NCI-H1092 (cell line): ENCODE results near the gene PSMD13.
A peak's percentile ranks its signal among the peaks of the same experiment; 100 is the strongest.

Source experiments
- DNase-seq: peaks from one replicate; lab custom pipeline; 2025; lab: John Stamatoyannopoulos, UW

The PSMD13 gene

DNA sequence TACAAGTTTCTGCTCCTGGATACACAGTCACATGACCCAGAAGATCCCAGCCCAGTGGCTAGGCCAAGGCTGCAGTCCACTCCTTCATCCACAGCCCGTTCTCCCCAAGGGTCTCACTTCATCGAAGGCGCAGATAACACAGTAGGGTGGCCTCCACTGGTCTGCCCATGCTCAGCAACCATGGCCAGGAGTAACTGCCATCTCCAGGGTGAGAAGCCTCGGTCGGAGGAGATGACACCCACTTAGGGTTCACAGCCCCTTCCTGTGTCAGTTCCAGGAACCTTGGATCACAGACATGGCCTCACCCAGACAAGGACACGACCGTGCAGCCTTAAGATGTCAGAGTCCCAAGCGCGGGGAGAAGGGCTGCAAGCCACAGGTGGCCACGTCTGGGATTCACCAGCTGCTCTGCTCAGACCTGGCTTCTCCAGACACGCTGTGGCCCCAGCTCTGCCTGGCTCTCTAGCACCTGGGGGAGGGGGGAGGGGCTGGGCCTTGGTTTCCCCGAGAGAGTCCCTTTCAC is 32.1 kb upstream of the PSMD13 start:
- no peak for DNase-seq

DNA sequence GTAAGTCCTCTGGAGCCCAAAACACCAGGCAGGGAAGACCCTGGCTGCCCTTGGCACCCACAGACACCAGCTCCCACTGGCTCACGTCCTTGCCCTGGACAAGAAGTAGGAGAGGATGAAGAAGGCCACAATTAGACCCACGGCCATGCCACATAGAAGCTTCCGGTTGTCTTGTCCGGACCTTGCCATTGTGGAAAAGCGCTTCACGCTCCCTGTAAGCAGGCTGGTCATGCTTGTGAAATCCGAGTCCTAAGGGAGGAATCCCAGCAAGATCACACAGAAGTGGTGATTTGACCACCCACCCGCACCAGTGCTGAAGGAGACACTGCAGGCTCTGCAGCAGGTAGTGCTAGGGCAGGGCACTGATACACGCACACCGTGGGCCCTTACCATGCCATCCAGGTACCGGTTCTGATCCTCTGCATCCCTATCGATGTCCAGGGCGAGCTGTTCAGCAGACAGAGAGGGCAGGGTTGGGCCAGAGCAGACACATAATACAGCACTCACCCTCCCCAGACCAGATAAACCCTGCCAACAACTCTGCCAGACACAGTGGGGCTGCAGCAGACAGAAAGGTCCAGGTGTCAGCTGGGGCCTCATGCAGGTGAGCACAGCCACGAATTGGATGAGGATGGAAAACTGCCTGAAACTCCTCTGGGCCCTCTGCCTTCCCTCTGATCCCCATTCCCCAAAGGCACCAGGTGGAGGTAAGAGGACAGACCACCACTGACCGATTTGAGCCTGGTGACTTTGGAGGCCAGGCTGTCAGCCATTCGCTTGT is 31.4 kb upstream of the PSMD13 start:
- DNase-seq: no peak

GRCh38 chr11:206002-206384 is 30.8 kb upstream of the PSMD13 start:
- DNase-seq: no peak

GRCh38 chr11:206526-207207 is 30.1 kb upstream of the PSMD13 start:
- no peak for DNase-seq

DNA sequence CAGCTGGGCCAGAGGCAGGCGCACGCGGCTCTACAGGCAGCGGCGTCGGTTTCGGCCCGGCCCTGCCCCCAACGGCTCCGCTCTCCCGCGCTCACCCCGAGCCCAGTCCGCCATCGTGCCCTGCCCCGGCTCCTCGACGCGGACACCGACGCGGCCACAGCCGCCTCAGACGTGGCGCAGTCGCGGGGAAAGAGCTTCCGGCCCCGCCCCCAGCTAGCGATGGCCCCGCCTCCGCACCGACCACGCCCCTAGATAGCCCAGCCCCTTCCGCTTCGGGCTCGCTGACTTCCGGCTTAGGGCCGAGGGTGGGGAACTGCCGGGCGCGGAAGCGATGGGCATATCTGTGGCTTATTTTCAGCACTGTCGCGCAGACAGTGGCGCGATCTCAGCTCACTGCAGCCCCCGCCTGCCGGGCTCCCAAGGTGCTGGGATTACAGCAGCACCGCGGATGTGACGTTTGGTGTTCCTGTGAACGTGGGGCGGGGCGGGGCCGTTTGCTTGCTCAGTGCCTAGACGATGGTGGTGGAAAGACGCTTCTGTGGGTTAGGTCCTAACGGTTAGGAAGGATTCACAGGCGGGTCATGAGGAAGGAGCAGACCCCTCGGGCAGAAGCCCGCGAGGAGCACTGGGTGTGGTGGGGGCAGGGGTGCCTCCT is 29.4 kb upstream of the PSMD13 start, which contains the start of the genes BET1L and RIC8A:
TSS of gene BET1L (minus strand) at position 192 of the 655 bp plus-strand sequence. CDS start at position 114, 78 bp downstream.
TSS of gene RIC8A (plus strand) at position 501 of the 655 bp plus-strand sequence. CDS start 1,147 bp downstream, outside the sequence.
- peak; percentile 90 for DNase-seq

DNA sequence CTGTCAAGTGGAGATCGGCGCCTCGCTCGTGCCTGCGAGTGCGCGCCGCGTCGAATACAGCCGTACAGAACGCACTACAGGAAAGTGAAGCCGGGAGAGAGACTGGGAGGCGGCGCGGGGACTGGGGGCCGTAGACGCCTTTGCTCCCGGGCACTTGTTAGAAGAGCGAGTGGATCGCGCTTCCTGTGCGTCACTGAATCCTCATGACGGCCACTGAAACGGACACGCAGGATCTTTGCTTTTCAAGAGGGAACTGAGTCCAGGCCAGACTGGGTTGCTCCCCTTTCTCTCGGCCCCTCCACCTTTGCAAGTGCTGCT is 29.0 kb upstream of the PSMD13 start:
- no peak for DNase-seq

GRCh38 chr11:208181-208916 is 28.4 kb upstream of the PSMD13 start:
- peak; percentile 52 for DNase-seq

- DNase-seq: no peak
Observed at GRCh38 chr11:208917-209260, 27.9 kb upstream of the PSMD13 start.

DNA sequence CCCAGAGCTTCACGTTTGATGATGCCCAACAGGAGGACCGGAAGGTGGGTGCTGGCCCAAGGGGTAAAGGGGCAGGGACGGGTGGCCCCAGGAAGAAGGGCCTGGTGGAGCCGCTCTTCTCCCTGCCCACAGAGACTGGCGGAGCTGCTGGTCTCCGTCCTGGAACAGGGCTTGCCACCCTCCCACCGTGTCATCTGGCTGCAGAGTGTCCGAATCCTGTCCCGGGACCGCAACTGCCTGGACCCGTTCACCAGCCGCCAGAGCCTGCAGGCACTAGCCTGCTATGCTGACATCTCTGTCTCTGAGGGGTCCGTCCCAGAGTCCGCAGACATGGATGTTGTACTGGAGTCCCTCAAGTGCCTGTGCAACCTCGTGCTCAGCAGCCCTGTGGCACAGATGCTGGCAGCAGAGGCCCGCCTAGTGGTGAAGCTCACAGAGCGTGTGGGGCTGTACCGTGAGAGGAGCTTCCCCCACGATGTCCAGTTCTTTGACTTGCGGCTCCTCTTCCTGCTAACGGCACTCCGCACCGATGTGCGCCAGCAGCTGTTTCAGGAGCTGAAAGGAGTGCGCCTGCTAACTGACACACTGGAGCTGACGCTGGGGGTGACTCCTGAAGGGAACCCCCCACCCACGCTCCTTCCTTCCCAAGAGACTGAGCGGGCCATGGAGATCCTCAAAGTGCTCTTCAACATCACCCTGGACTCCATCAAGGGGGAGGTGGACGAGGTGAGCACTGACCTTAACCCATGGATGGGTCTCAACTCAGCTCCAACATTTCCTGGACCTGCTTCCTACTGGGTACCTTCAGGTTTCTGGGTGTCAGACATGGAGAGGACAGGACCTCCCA is 27.3 kb upstream of the PSMD13 start:
- no peak for DNase-seq

GRCh38 chr11:210122-210802 is 26.5 kb upstream of the PSMD13 start:
- DNase-seq: no peak

DNA sequence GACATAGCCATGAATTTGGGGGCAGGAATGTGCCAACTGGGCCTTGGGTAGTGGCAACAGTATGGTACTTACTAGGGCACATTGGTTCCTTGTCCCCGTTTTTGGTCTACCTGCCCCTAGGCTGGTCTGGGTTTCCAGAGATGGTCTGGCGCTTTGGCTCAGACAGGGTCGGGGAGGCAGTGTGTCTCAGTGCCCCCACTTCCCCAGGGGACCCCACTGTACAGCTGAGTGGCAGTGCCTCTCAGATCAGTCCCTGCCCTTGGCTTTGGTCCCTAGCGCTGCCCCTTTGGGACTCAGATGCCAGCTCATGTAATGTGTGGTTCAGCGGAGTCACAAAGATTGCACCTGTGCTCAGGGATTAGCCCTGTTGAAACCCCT is 26.0 kb upstream of the PSMD13 start:
- no peak for DNase-seq

DNA sequence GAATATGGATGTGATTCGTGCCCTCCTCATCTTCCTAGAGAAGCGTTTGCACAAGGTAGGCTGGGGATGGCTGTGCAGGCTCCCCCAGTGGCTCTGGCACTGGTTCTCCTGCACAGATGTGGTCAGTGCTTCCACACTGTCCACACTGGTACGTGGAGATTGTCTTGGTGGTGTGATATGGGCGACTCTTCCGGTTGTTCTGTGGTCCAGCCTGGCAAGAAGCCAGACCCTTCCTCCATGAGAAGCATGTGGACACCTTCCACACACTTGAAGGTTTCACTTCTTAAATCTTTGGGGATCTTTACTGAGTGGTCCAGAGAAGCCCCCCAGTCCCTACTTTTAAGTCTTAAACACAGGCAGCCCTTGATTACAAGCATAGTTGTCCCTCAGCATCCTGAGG is 25.5 kb upstream of the PSMD13 start:
- no peak for DNase-seq

DNA sequence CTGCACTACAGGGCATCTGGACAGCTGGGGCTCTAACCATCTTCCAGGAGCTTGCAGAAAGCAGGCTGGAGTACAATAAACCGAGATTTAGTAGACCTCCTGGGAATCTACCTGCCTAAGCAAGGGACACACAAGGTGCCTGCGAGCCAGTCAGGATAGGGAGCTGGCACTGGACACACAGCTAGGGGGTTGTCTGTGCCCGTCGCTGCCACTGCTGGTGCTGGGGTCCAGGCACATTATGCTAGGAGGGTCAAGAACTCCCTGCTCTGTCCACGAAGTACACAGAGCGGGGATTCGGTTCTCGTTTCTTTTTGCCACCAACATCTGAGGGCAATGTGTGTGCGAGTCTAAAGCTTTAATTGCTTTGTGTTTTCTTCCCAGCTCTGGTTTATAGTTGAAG is 25.0 kb upstream of the PSMD13 start:
- DNase-seq: no peak

DNA sequence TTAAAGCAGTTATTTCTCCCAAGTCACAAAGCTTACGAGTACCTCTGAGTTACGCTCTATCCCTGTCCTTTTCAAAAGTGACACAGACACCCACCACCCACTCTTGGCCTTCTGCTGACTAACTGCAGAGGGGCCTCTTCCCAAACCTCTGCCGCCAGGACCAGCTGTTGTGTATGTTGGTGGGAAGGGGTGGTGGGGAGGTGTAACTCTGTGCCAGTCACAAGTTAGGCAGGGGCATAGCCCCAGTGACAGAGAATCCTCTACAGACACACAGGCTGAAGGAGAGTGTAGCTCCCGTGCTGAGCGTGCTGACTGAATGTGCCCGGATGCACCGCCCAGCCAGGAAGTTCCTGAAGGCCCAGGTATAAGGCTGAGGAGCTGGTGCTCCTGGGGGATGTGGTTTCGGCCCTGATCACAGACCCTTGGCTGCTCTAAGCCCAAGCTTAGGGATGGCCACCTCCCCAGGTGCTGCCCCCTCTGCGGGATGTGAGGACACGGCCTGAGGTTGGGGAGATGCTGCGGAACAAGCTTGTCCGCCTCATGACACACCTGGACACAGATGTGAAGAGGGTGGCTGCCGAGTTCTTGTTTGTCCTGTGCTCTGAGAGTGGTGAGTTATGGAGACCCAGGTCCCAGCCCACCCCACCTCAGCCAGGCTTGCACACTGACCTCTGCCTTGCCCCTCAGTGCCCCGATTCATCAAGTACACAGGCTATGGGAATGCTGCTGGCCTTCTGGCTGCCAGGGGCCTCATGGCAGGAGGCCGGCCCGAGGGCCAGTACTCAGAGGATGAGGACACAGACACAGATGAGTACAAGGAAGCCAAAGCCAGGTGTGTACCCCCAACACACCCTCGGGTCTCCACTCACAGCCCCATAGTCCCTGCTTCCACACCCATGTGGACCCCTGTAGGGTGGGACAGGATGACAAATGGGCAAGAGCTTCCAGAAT is 24.4 kb upstream of the PSMD13 start:
- no peak for DNase-seq

- no peak for DNase-seq
Observed at GRCh38 chr11:213111-213510, 23.7 kb upstream of the PSMD13 start.

GRCh38 chr11:214083-214482 is 22.7 kb upstream of the PSMD13 start:
- no peak for DNase-seq

GRCh38 chr11:215581-216037 is 21.2 kb upstream of the PSMD13 start:
- DNase-seq: no peak

GRCh38 chr11:216081-216974 is 20.4 kb upstream of the PSMD13 start:
- no peak for DNase-seq
